SKM-1 (cell line): ENCODE results near the gene TXNDC17.
"Not testable (repeated sequence)": the region's sequence is repeated elsewhere in the genome, so short reads cannot be mapped to it uniquely, and the experiment has no call there.

Experiments used
- DNase-seq: peaks from one replicate; lab custom pipeline; 2025; ENCODE audit not compliant: unreplicated experiment; lab: John Stamatoyannopoulos, UW

TXNDC17 gene

GRCh38 chr17:6660101-6660500 lies 19.2 kb downstream of the TXNDC17 start:
- no peak for DNase-seq

GRCh38 chr17:6660805-6661463 lies 20.1 kb downstream of the TXNDC17 start:
- peak; percentile 8 for DNase-seq

- no peak for DNase-seq
Observed at GRCh38 chr17:6661464-6661848, 20.6 kb downstream of the TXNDC17 start.

GRCh38 chr17:6663200-6663599 lies 22.3 kb downstream of the TXNDC17 start:
- DNase-seq = not testable (repeated sequence)

GRCh38 chr17:6666077-6666521 lies 25.2 kb downstream of the TXNDC17 start:
- DNase-seq = peak; percentile 29

- DNase-seq = no peak
Observed at GRCh38 chr17:6666557-6666956, 25.7 kb downstream of the TXNDC17 start.

GRCh38 chr17:6667516-6667915 lies 26.7 kb downstream of the TXNDC17 start:
- DNase-seq = no peak

- DNase-seq = no peak
Observed at GRCh38 chr17:6668219-6668618, 27.4 kb downstream of the TXNDC17 start.

- no peak for DNase-seq
Observed at GRCh38 chr17:6668727-6669425, 28.0 kb downstream of the TXNDC17 start.

GRCh38 chr17:6669479-6670212 lies 28.8 kb downstream of the TXNDC17 start:
- no peak for DNase-seq

GRCh38 chr17:6670571-6670970 lies 29.7 kb downstream of the TXNDC17 start:
- DNase-seq = no peak

GRCh38 chr17:6670999-6671398 lies 30.1 kb downstream of the TXNDC17 start:
- DNase-seq = no peak

- no peak for DNase-seq
Observed at GRCh38 chr17:6671431-6671830, 30.6 kb downstream of the TXNDC17 start.

- no peak for DNase-seq
Observed at GRCh38 chr17:6674586-6674985, 33.7 kb downstream of the TXNDC17 start.

- DNase-seq = no peak
Observed at GRCh38 chr17:6675201-6675825, 34.5 kb downstream of the TXNDC17 start.

- DNase-seq = no peak
Observed at GRCh38 chr17:6676802-6677157, 35.9 kb downstream of the TXNDC17 start.

GRCh38 chr17:6677158-6677831 lies 36.4 kb downstream of the TXNDC17 start:
- no peak for DNase-seq

- no peak for DNase-seq
Observed at GRCh38 chr17:6677946-6678345, 37.1 kb downstream of the TXNDC17 start.

GRCh38 chr17:6679241-6679640 lies 38.4 kb downstream of the TXNDC17 start:
- DNase-seq = no peak

- no peak for DNase-seq
Observed at GRCh38 chr17:6681176-6681575, 40.3 kb downstream of the TXNDC17 start.

- DNase-seq = no peak
Observed at GRCh38 chr17:6681671-6682070, 40.8 kb downstream of the TXNDC17 start.
